Erythroblast (primary cell): ENCODE data around the gene FBLN2.

Source experiments
- DNase-seq, 2 experiments: peaks; one replicate each; lab custom pipeline; 2025; lab: John Stamatoyannopoulos, UW
- GATA1 ChIP-seq: IDR thresholded peaks from 2 replicates; pipeline ENCODE4 v1.6.1; 2011; ENCODE audit warnings: low read depth, mild to moderate bottlenecking, control low read depth, low read length, moderate library complexity
- POLR2A ChIP-seq: IDR thresholded peaks from 2 replicates; pipeline ENCODE4 v1.6.1; 2011; ENCODE audit warnings: mild to moderate bottlenecking, low read length

FBLN2 gene

GRCh38 chr3:13543253-13543652, 5.7 kb upstream of the FBLN2 start:
- no peak for DNase-seq
- no peak for TF ChIP-seq GATA1

- no peak for DNase-seq
- TF ChIP-seq POLR2A: no peak
- TF ChIP-seq GATA1: no peak
Observed at GRCh38 chr3:13544293-13544831, 4.6 kb upstream of the FBLN2 start.

GRCh38 chr3:13544951-13545651, 3.8 kb upstream of the FBLN2 start:
- no peak for DNase-seq

GRCh38 chr3:13545952-13546454, 2.9 kb upstream of the FBLN2 start:
- DNase-seq: no peak
- TF ChIP-seq GATA1 (no peak), POLR2A (no peak)

More at GRCh38 chr3:13544951-13545651, 3.8 kb upstream of the FBLN2 start:
- TF ChIP-seq GATA1 (no peak), POLR2A (no peak)

- TF ChIP-seq GATA1: peak; percentile 78
- TF ChIP-seq POLR2A: no peak
Observed at GRCh38 chr3:13546667-13547171, 2.2 kb upstream of the FBLN2 start.

GRCh38 chr3:13547591-13548371, 1.1 kb upstream of the FBLN2 start:
- TF ChIP-seq POLR2A (no peak), GATA1 (no peak)
- no peak for DNase-seq

More at GRCh38 chr3:13546667-13547171, 2.2 kb upstream of the FBLN2 start:
- peak; percentile 84 to 93 for DNase-seq

- DNase-seq: peak in 1 of 2 experiments; percentile 20
- TF ChIP-seq GATA1 (no peak), POLR2A (no peak)
Observed at GRCh38 chr3:13549623-13550422, 898 bp downstream of the FBLN2 start.

- TF ChIP-seq GATA1 (no peak), POLR2A (no peak)
- DNase-seq: no peak
Observed at GRCh38 chr3:13550423-13550690, 1.4 kb downstream of the FBLN2 start.

GRCh38 chr3:13550791-13551360, 2.0 kb downstream of the FBLN2 start:
- no peak for DNase-seq
- no peak for TF ChIP-seq POLR2A

- no peak for DNase-seq
Observed at GRCh38 chr3:13552857-13553652, 4.1 kb downstream of the FBLN2 start.

GRCh38 chr3:13553686-13554085, 4.8 kb downstream of the FBLN2 start:
- DNase-seq: no peak
- TF ChIP-seq POLR2A (no peak), GATA1 (no peak)

More at GRCh38 chr3:13552857-13553652, 4.1 kb downstream of the FBLN2 start:
- TF ChIP-seq GATA1 (no peak), POLR2A (no peak)

- DNase-seq: no peak
- TF ChIP-seq GATA1: no peak
- no peak for TF ChIP-seq POLR2A
Observed at GRCh38 chr3:13555753-13556152, 6.8 kb downstream of the FBLN2 start.

GRCh38 chr3:13556207-13556606, 7.3 kb downstream of the FBLN2 start:
- no peak for DNase-seq
- TF ChIP-seq GATA1: no peak
- TF ChIP-seq POLR2A: no peak
